A549 (cell line): ENCODE data around the gene IL21R. TPM values are rescaled to one million over a fixed set of nuclear protein-coding genes. Genes with fewer than 3 reads are reported as not detected.
A peak's percentile ranks its signal among the peaks of the same experiment; 100 is the strongest.

Source experiments
- ATAC-seq, 2 experiments: fragments of 200-7000 bp in 1 of 2; fragments of >200 bp in 1 of 2; cut with Nextera tagmentation in 1 of 2; cut with Tn5 transposase in 1 of 2; 3 replicates each; pipeline versions ENCODE4 v1.8.0 to v1.9.1; 2018 to 2020; ENCODE audit warnings: mild to moderate bottlenecking in 1 of 2, moderate library complexity in 1 of 2
- CTCF ChIA-PET: fragments of 300-600 bp; sonication (Branson Sonifier 250); formaldehyde crosslinking; extraction: SDS; loops from one replicate; lab custom pipeline; 2021; ENCODE audit warnings: antibody characterized with exemption, inconsistent platforms; lab: Yijun Ruan, JAX
- POLR2A ChIA-PET: fragments of 350-600 bp; formaldehyde crosslinking; extraction: SDS; loops from one replicate; lab custom pipeline; 2021; ENCODE audit warnings: antibody characterized with exemption, inconsistent platforms; lab: Yijun Ruan, JAX
- DNase-seq, 2 experiments: peaks; one replicate each; pipeline versions ENCODE4 v3.0.0 to v3.0.0-alpha.2; 2011 to 2016; ENCODE audit warnings: low read depth in 1 of 2, low spot score in 1 of 2
- FAIRE-seq: peaks from 2 replicates; lab custom pipeline; 2011; peaks lifted over from hg19 to GRCh38; lab: Jason Lieb, UNC
- H3K27ac ChIP-seq, 2 experiments: fragments of >200 bp; sonication (Bioruptor Twin); formaldehyde crosslinking; 3 replicates each; pipeline ENCODE4 v1.5.1; 2016 to 2017
- H3K4me1 ChIP-seq: fragments of >200 bp; sonication (Bioruptor Twin); formaldehyde crosslinking; 3 replicates; pipeline ENCODE4 v1.6.1; 2016
- H3K4me2 ChIP-seq: fragments of >200 bp; sonication (Bioruptor Twin); formaldehyde crosslinking; 3 replicates; pipeline ENCODE4 v1.6.1; 2016
- H3K4me3 ChIP-seq: fragments of >200 bp; sonication (Bioruptor Twin); formaldehyde crosslinking; 3 replicates; pipeline ENCODE4 v1.5.1; 2016
- H3K9me3 ChIP-seq: fragments of >200 bp; sonication (Bioruptor Twin); formaldehyde crosslinking; 3 replicates; pipeline ENCODE4 v1.6.1; 2016
- BHLHE40 ChIP-seq: IDR thresholded peaks from 2 replicates; pipeline ENCODE4 v1.6.1; 2012; ENCODE audit warnings: low read depth, low read length, inconsistent platforms
- CBX2 ChIP-seq: fragments of 200-600 bp; sonication (generic); IDR thresholded peaks from 2 replicates; pipeline ENCODE4 v1.6.1; 2016; ENCODE audit warnings: low read depth, mild to moderate bottlenecking, borderline replicate concordance
- CEBPB ChIP-seq, 2 experiments: fragments of >200 bp in 1 of 2; sonication (Bioruptor Twin) in 1 of 2; formaldehyde crosslinking in 1 of 2; IDR thresholded peaks; 2 replicates each; pipeline ENCODE4 v1.6.1; 2012 to 2016
- CHD4 ChIP-seq: fragments of 200-600 bp; sonication (generic); IDR thresholded peaks from 2 replicates; pipeline ENCODE4 v1.6.1; 2016; ENCODE audit warnings: antibody characterized with exemption, mild to moderate bottlenecking, borderline replicate concordance
- EHMT2 ChIP-seq: fragments of 200-600 bp; sonication (generic); IDR thresholded peaks from 2 replicates; pipeline ENCODE4 v1.6.1; 2016; ENCODE audit warnings: antibody characterized with exemption, low read depth, mild to moderate bottlenecking, moderate library complexity
- ESRRA ChIP-seq: fragments of 150-350 bp; IDR thresholded peaks from 2 replicates; pipeline ENCODE4 v1.6.1; 2014; ENCODE audit warnings: mild to moderate bottlenecking, low read length, borderline replicate concordance
- FOSL2 ChIP-seq, 2 experiments: fragments of 450-650 bp in 1 of 2; fragments of >200 bp in 1 of 2; sonication (Bioruptor Twin) in 1 of 2; formaldehyde crosslinking; IDR thresholded peaks; 2 replicates each; pipeline versions ENCODE4 v1.5.0 to v1.6.1; 2016 to 2020; ENCODE audit warnings: mild to moderate bottlenecking in 1 of 2, moderate library complexity in 1 of 2
- FOXS1 ChIP-seq: fragments of 250-450 bp; sonication (Bioruptor Pico); IDR thresholded peaks from 2 replicates; pipeline ENCODE4 v1.5.0; 2020; ENCODE audit warnings: mild to moderate bottlenecking, moderate library complexity
- HEYL ChIP-seq: fragments of 250-450 bp; sonication (Bioruptor Pico); IDR thresholded peaks from 2 replicates; pipeline ENCODE4 v1.8.0; 2021; ENCODE audit warnings: mild to moderate bottlenecking, moderate library complexity
- HOXB13 ChIP-seq: fragments of 250-450 bp; sonication (Bioruptor Pico); IDR thresholded peaks from 2 replicates; pipeline ENCODE4 v1.5.0; 2020; ENCODE audit warnings: low read depth, mild to moderate bottlenecking, moderate library complexity
- HOXB5 ChIP-seq: fragments of 250-450 bp; sonication (Bioruptor Pico); IDR thresholded peaks from 2 replicates; pipeline ENCODE4 v1.5.0; 2020; ENCODE audit warnings: mild to moderate bottlenecking, moderate library complexity
- MAFK ChIP-seq: fragments of 450-650 bp; IDR thresholded peaks from 2 replicates; pipeline ENCODE4 v1.6.1; 2014; ENCODE audit not compliant: partially characterized antibody
- MAZ ChIP-seq: fragments of 150-350 bp; IDR thresholded peaks from 2 replicates; pipeline ENCODE4 v1.6.1; 2014; ENCODE audit warnings: antibody characterized with exemption, low read depth, low read length, borderline replicate concordance
- NFE2L2 ChIP-seq: fragments of 150-350 bp; conservative IDR thresholded peaks from 2 replicates; pipeline ENCODE4 v1.6.1; 2014; ENCODE audit warnings: low read length
- NPAS2 ChIP-seq: fragments of 250-450 bp; sonication (Bioruptor Pico); IDR thresholded peaks from 2 replicates; pipeline ENCODE4 v1.8.0; 2022; ENCODE audit warnings: mild to moderate bottlenecking, moderate library complexity, borderline replicate concordance
- NR3C1 ChIP-seq: fragments of >200 bp; sonication (Bioruptor Twin); formaldehyde crosslinking; IDR thresholded peaks from 3 replicates; pipeline ENCODE4 v1.6.1; 2017
- PHF8 ChIP-seq: fragments of 200-600 bp; sonication (generic); IDR thresholded peaks from 2 replicates; pipeline ENCODE4 v1.6.1; 2016; ENCODE audit warnings: low read depth, mild to moderate bottlenecking, antibody characterized with exemption, moderate library complexity, borderline replicate concordance
- POLR2A ChIP-seq: IDR thresholded peaks from 2 replicates; pipeline ENCODE4 v1.6.1; 2012; ENCODE audit warnings: mild to moderate bottlenecking, low read length
- RAD21 ChIP-seq, 2 experiments: fragments of >200 bp in 1 of 2; sonication (Bioruptor Twin) in 1 of 2; formaldehyde crosslinking in 1 of 2; IDR thresholded peaks in 1 of 2; conservative IDR thresholded peaks in 1 of 2; 2 replicates in 1 of 2; 3 replicates in 1 of 2; pipeline ENCODE4 v1.6.1; 2012 to 2018; ENCODE audit warnings: inconsistent platforms in 1 of 2
- RCOR1 ChIP-seq: fragments of 150-350 bp; IDR thresholded peaks from 2 replicates; pipeline ENCODE4 v1.6.1; 2014; ENCODE audit warnings: antibody characterized with exemption, low read length, low read depth
- RFX5 ChIP-seq: fragments of 450-650 bp; IDR thresholded peaks from 2 replicates; pipeline ENCODE4 v1.7.1; 2014; ENCODE audit warnings: antibody characterized with exemption, mild to moderate bottlenecking, moderate library complexity
- SMC3 ChIP-seq: fragments of >200 bp; sonication (Bioruptor Twin); formaldehyde crosslinking; IDR thresholded peaks from 3 replicates; pipeline ENCODE4 v1.6.1; 2018; ENCODE audit warnings: inconsistent platforms
- SREBF2 ChIP-seq: fragments of 450-650 bp; IDR thresholded peaks from 2 replicates; pipeline ENCODE4 v1.6.1; 2014; ENCODE audit warnings: mild to moderate bottlenecking, moderate library complexity
- ZFP36 ChIP-seq: fragments of 450-650 bp; IDR thresholded peaks from 2 replicates; pipeline ENCODE4 v1.6.1; 2014; ENCODE audit warnings: borderline replicate concordance; ENCODE audit not compliant: partially characterized antibody
- ZNF302 ChIP-seq: fragments of 250-450 bp; sonication (Bioruptor Pico); IDR thresholded peaks from 2 replicates; pipeline ENCODE4 v1.9.0; 2021; ENCODE audit warnings: inconsistent platforms, mild to moderate bottlenecking, moderate library complexity
- ZSCAN20 ChIP-seq: fragments of 250-450 bp; sonication (Bioruptor Pico); IDR thresholded peaks from 2 replicates; pipeline ENCODE4 v1.8.0; 2022; ENCODE audit warnings: mild to moderate bottlenecking, moderate library complexity
- whole genome bisulfite sequencing: methylation state at CpG from one replicate; pipeline ENCODE4 v1.1.6; 2017; ENCODE audit errors: missing lambda C conversion rate; 5-methylcytosine and 5-hydroxymethylcytosine counted together
- polyA plus RNA-seq, 4 experiments: library from polyadenylated mRNA; depleted of rRNA in 3 of 4; stranded (reverse); fragments of >200 nt; fragmentation: RNase III in 1 of 4; extraction: RNeasy Plus Mini Kit Qiagen cat#74134 plus additional on column Dnase treatment in 1 of 4; gene quantifications; 2 replicates in 3 of 4; 3 replicates in 1 of 4; pipeline ENCODE4 v1.2.3, GENCODE V29; 2011 to 2017
- TF ChIP-seq, protein P1 (sequence below): fragments of 250-450 bp; sonication (Bioruptor Pico); IDR thresholded peaks from 2 replicates; pipeline ENCODE4 v1.5.0; 2020; ENCODE audit warnings: low read depth, mild to moderate bottlenecking, moderate library complexity
- TF ChIP-seq, protein P2 (sequence below): IDR thresholded peaks from 2 replicates; pipeline ENCODE4 v1.6.1; 2012; ENCODE audit warnings: low read depth, borderline replicate concordance
- TF ChIP-seq, protein P3 (sequence below): IDR thresholded peaks from 2 replicates; pipeline ENCODE4 v1.6.1; 2012
- TF ChIP-seq, protein P4 (sequence below): IDR thresholded peaks from 2 replicates; pipeline ENCODE4 v1.6.1; 2012

IL21R gene
- polyA plus RNA-seq, 2 of the 4 experiments (the other 2 are of a cell fraction), result 0.04 to 0.09 TPM

DNA sequence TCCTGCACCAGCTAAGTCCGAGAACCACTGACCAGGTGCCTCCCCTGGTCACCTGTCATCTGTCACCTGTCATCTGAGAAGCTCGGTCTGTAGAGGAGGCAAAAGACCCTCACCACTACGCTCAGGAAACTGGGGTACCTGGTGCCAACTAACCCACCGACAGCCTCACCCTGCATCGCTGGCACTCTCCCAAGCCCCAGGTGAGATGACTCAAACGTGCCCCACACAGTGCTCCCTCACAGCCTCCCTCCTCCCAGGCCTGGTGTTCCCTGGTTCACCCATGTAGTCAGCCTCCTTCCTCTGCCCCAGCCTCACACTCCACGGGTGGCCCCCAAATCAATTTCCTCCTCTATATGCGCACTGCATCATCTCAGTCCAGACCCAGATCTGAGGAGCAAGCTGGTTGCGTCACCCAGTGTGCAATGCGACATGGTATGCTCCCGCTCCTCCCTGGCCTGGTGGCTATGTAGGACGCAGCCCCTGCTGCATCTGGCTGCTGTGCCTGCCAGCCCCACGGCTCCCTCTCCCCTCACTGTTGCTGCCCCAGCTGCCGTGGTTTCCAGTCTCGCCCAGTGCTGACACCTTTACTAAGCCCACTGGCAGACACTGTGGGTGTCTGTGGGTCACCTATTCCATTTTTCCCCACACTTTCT lies 79.4 kb downstream of the IL21R start:
- WGBS, result 93% methylated on average over 15 of the region's 15 CpGs
- no peak; a peak in 1 of 6 replicates for ATAC-seq
- ChIA-PET POLR2A (no interaction called here), CTCF (no interaction called here)
- Histone ChIP-seq H3K4me2 (no peak overlapping the region), H3K27ac (no peak overlapping the region), H3K4me3 (no peak overlapping the region), H3K4me1 (no peaks in the 10 kb centered on the region), H3K9me3 (no peaks in the 10 kb centered on the region)
- DNase-seq, result no peak
- TF ChIP-seq RFX5 (no peak), CBX2 (no peak), BHLHE40 (no peak), FOXS1 (CRISPR knock-in tag) (no peak), HOXB13 (CRISPR knock-in tag) (no peak), RAD21 (conservative IDR thresholded peaks at IDR 0.05 in 1 of 2, IDR thresholded peaks at IDR 0.05 in 1 of 2) (no peak), ESRRA (no peak), EHMT2 (no peak), HOXB5 (CRISPR knock-in tag) (no peak), NFE2L2 (no peak), FOSL2 (IDR thresholded peaks at IDR 0.05) (no peak), FOSL2 (CRISPR knock-in tag; IDR thresholded peaks at IDR 0.05) (no peak), SMC3 (no peak), SREBF2 (no peak), PHF8 (no peak), POLR2A (no peak), CEBPB (IDR thresholded peaks at IDR 0.05) (no peak), RCOR1 (no peak)
- TF ChIP-seq, protein P1, sequence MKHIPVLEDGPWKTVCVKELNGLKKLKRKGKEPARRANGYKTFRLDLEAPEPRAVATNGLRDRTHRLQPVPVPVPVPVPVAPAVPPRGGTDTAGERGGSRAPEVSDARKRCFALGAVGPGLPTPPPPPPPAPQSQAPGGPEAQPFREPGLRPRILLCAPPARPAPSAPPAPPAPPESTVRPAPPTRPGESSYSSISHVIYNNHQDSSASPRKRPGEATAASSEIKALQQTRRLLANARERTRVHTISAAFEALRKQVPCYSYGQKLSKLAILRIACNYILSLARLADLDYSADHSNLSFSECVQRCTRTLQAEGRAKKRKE (CRISPR knock-in tag), result no peak
- TF ChIP-seq, protein P2, sequence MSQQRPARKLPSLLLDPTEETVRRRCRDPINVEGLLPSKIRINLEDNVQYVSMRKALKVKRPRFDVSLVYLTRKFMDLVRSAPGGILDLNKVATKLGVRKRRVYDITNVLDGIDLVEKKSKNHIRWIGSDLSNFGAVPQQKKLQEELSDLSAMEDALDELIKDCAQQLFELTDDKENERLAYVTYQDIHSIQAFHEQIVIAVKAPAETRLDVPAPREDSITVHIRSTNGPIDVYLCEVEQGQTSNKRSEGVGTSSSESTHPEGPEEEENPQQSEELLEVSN, result no peak
- FAIRE-seq, result no peak

DNA sequence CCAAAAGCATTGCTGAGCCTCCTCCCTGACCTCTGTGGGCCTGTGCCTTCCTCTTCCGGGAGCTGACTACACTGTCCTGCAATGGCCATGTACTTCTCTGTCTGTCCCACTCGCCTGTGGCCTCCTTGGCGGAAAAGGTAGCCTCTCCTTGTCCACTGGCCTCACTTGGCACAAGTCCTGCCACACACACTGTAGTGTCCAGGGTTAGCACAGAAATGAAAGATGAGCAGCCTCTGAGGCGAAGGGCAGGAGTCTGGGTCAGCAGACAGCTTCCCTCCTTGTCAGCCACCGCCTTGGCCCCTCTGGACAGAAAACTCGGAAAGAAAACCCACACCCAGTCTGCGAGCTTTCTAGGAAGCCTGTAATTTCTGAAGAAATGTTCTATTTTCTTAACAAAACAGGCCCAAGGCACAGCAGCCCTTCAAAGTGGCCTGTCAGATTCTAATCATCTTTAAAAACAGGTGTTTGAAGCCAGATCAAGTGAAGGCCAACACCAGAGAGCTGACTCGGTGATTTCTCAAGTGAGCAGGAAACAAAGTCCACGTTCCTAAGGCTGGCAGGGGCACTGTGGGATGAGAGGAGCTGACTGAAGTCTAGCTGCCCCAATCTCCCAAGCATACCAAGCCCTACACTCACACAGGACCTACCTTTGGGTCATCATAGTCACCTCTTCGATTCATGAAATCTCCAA lies 80.6 kb downstream of the IL21R start:
- ATAC-seq, result no peak
- Histone ChIP-seq H3K4me1 (no peaks in the 10 kb centered on the region), H3K27ac (no peak overlapping the region), H3K9me3 (no peaks in the 10 kb centered on the region)
- WGBS, result 93% methylated on average over 10 of the region's 10 CpGs
- TF ChIP-seq MAFK (peak; percentile 49), CEBPB (IDR thresholded peaks at IDR 0.05) (no peak)
- TF ChIP-seq, all 56 proteins: peak for 1
- FAIRE-seq, result no peak
- Histone ChIP-seq H3K4me2 (no peak overlapping the region), H3K4me3 (no peak overlapping the region)
- ChIA-PET CTCF (interaction anchor here (1.7 kb wide), 1 partner anchor 16 kb away, joined by 4 read pairs; no protein-coding TSS in a partner anchor), POLR2A (no interaction called here)
- no peak for DNase-seq

DNA sequence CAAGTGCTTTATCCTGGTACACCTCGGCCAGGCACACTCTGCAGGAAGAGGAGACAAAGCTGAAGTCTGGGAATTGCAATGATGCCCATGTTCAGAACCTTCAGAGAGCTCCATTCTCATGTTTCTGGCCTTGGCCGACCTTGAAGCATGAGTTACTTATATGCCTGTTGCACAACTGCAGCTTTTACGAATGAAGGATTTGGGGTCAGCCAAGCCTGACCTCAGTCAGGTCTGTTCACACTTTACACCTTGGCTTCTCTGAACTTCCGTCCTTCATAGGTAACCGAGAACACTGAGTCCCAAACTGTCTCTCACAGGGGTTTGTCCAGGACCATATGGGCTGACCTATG lies 81.1 kb downstream of the IL21R start:
- ChIA-PET CTCF (interaction anchor here (1.7 kb wide), 1 partner anchor 17 kb away, joined by 4 read pairs; no protein-coding TSS in a partner anchor), POLR2A (no interaction called here)
- TF ChIP-seq FOSL2 (IDR thresholded peaks at IDR 0.05), result no peak
- TF ChIP-seq FOSL2 (CRISPR knock-in tag; IDR thresholded peaks at IDR 0.05), result no peak
- no peak for TF ChIP-seq MAZ
- TF ChIP-seq NR3C1, result no peak
- TF ChIP-seq ESRRA, result no peak
- no peak for TF ChIP-seq RFX5
- TF ChIP-seq ZNF302 (CRISPR knock-in tag), result no peak
- no peak for TF ChIP-seq HEYL (CRISPR knock-in tag)
- TF ChIP-seq, protein P3, sequence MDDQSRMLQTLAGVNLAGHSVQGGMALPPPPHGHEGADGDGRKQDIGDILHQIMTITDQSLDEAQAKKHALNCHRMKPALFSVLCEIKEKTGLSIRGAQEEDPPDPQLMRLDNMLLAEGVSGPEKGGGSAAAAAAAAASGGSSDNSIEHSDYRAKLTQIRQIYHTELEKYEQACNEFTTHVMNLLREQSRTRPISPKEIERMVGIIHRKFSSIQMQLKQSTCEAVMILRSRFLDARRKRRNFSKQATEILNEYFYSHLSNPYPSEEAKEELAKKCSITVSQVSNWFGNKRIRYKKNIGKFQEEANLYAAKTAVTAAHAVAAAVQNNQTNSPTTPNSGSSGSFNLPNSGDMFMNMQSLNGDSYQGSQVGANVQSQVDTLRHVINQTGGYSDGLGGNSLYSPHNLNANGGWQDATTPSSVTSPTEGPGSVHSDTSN, result no peak
- TF ChIP-seq, protein P1 (CRISPR knock-in tag), result no peak
- TF ChIP-seq RCOR1, result no peak
- TF ChIP-seq PHF8, result no peak
- TF ChIP-seq, protein P4, sequence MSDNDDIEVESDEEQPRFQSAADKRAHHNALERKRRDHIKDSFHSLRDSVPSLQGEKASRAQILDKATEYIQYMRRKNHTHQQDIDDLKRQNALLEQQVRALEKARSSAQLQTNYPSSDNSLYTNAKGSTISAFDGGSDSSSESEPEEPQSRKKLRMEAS, result no peak
- no peak for TF ChIP-seq ZSCAN20 (CRISPR knock-in tag)
- TF ChIP-seq CHD4, result no peak
- TF ChIP-seq ZFP36, result no peak
- TF ChIP-seq EHMT2, result no peak
- TF ChIP-seq SREBF2, result no peak
- no peak for TF ChIP-seq NPAS2 (CRISPR knock-in tag)
- no peak for ATAC-seq
- H3K9me3 ChIP-seq, result no peaks in the 10 kb centered on the region
- FAIRE-seq, result no peak
- no peak overlapping the region for H3K4me2 ChIP-seq
- H3K4me1 ChIP-seq, result no peaks in the 10 kb centered on the region
- WGBS, result 94% methylated on average over 5 of the region's 5 CpGs
- no peak overlapping the region for H3K4me3 ChIP-seq
- no peak overlapping the region for H3K27ac ChIP-seq
- DNase-seq, result no peak
